GM12801 (cell line): Measurements from ENCODE around the gene STBD1.

ENCODE experiments used
- TF ChIP-seq, protein P1 (sequence below): IDR thresholded peaks from one replicate; pipeline ENCODE4 v1.5.1; 2011; ENCODE audit warnings: control low read depth; ENCODE audit not compliant: insufficient read length; ENCODE audit errors: extremely low read depth

The STBD1 gene

DNA sequence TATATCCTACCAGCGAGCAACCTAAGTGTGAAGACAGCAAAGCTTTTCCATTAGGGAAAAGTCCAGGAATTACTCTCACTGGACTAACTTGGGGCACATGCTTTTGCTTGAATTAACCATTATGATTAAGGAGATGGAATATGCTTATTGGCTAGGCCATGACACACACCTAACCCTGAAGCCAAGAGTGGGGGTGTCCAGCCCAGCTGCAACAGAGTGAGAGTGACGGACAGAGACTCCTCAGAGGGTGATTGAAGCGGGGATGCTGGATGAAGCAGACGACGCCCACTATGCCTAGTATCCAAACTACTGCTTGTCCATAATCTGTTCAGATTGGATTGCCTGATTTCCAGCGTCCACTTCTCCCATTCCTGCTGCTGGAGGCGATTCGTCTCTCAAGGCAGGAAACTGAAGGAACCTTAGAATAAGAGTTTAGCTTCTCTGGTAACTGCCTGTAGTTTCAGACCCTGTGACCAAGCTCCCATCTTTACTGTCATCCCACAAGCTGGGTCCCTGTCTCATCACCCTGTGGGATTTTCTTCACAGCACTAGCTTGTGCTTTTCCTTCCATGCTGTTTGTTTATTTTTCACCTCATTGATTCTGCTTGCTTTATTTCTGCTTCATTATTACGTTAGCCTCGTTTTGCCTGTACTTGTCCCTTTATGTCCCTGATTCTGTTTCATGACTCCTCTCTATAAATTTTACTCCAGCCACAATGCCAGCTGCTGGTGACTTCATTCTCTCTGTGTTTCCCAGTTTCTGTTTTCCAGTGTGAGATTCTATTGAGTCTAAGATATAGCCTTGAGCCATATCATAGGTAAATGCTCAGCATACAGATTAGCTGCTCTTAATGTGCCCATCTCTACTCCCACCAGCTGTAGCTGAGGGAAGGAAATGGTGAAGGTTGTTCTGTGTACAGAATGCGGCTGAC lies 36.0 kb upstream of the STBD1 start:
- TF ChIP-seq, protein P1, sequence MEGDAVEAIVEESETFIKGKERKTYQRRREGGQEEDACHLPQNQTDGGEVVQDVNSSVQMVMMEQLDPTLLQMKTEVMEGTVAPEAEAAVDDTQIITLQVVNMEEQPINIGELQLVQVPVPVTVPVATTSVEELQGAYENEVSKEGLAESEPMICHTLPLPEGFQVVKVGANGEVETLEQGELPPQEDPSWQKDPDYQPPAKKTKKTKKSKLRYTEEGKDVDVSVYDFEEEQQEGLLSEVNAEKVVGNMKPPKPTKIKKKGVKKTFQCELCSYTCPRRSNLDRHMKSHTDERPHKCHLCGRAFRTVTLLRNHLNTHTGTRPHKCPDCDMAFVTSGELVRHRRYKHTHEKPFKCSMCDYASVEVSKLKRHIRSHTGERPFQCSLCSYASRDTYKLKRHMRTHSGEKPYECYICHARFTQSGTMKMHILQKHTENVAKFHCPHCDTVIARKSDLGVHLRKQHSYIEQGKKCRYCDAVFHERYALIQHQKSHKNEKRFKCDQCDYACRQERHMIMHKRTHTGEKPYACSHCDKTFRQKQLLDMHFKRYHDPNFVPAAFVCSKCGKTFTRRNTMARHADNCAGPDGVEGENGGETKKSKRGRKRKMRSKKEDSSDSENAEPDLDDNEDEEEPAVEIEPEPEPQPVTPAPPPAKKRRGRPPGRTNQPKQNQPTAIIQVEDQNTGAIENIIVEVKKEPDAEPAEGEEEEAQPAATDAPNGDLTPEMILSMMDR = no peak

DNA sequence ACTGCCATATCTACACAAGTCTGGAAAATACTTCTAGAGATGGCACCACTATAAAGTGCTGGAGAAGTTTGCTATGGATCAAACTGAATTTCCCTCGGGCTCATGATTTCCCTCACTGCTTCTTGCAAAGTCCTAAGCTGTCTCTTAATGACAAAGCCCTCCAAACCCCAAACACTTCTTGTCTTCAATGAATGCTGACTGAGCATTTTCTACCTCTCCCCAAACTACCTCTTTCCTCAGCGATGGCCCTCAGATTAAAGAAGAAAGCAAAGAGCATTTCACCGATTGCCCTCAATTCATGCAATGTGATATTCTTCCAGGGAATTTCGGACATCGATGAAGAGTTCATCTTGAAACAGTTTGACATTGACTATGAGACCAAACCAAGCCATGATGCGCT lies 35.3 kb upstream of the STBD1 start:
- TF ChIP-seq, protein P1 = no peak

DNA sequence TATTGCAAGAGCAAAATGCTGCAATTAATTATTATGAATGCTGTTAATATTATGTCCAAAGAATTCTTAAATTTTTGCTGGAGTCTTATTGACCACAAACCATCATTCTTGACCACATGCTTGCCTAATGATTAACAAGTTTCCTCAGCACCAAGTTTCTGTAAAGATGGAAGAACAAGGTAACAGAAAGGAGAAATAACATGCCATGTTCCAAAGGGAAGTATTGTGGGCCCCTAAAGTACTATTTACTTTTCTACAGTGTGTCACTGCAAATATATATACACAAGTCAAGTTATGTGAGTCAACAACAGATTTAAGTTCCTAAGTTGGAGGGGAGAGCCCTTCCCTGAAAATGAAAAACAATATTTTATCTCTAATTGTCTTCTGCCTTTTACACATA lies 34.5 kb upstream of the STBD1 start:
- TF ChIP-seq, protein P1 = no peak

DNA sequence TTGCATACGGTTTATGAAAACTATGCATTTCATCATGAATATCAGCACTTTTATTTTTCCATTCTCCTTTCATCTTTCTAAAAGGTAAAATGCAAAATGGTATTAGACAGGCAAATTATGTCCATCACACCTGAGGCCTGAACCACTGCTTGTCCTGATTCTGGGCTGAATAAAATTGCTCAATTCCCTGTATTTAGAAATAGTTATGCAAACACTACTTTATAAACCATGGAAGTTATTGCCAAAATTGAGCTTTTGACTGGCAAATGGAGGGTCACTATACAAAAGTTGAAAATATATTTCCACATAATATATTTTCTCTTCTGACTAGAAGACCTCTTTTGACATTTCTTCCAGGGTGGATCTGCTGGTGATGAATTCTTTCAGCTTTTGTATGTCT lies 34.0 kb upstream of the STBD1 start:
- TF ChIP-seq, protein P1 = no peak

DNA sequence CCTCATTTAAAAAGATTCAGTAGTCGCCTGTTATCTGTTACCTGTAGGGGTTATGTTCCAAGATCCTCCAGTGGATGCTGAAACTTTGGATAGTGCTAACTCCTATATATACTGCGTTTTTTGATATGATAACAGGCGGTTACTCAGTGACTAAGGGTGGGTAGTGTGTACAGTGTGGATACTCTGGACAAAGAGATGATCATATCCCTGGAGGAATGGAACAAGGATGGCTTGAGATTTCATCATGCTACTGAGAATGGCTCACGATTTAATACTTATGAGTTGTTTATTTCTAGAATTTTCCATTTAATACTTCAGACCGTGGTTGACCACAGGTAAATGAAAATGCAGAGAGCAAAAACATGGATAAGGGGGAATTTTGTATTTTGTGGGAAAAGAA lies 33.5 kb upstream of the STBD1 start:
- TF ChIP-seq, protein P1 = no peak

DNA sequence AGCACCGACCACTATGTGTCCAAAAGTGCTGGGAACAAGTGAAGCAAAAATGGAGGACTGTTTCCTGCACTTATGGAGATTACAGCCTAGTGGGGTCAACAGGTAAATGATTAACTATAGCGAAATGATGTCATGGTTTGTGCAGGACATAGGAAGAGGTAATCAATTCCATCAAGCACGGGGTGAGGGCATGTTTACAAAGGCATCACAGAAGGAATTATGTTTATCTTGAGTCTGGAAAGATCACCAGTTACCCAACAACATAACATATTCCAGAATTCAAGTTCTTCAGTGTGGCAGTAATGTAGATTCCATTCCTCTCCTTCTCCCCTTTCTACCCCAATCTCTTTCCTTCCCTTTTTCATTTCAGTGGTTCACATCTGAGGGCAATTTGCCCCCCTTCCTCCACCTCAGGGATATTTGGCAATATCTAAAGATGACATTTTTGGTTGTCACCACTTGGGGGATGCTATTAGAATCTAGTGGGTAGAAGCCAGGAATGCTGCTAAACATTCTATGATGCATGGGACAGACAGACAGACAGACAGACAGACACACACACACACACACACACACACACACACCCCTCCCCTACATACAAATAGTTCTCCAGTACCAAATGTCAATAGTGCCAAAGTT lies 30.9 kb upstream of the STBD1 start:
- TF ChIP-seq, protein P1 = no peak

DNA sequence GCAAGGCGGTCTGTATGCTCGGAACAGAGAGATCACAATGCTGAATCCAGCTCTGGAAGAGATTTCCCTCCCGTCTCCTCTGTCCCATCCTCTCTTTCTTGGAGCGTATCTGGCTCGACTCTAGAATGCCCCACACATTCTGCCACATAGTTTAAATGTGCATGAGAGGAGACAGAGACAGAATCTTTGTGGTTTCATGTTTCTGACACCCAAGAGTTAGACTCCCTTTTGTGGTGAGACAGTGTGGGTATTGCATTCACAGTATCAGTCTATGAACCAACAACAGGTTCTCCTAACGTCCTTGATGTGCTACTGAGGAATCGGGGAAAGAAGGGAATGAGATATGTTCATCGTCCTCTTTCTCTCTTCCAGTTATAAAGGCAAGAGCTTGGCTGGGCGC lies 29.7 kb upstream of the STBD1 start:
- TF ChIP-seq, protein P1 = no peak
